ENCODE measurements around the gene PARD3.

Gene PARD3

GRCh38 chr10:34389801-34390200 lies 425.3 kb downstream of the PARD3 start:
- no peak overlapping the region for H3K4me3 ChIP-seq (ENCODE audit: low read depth, low read length)
- TF ChIP-seq, protein P1, sequence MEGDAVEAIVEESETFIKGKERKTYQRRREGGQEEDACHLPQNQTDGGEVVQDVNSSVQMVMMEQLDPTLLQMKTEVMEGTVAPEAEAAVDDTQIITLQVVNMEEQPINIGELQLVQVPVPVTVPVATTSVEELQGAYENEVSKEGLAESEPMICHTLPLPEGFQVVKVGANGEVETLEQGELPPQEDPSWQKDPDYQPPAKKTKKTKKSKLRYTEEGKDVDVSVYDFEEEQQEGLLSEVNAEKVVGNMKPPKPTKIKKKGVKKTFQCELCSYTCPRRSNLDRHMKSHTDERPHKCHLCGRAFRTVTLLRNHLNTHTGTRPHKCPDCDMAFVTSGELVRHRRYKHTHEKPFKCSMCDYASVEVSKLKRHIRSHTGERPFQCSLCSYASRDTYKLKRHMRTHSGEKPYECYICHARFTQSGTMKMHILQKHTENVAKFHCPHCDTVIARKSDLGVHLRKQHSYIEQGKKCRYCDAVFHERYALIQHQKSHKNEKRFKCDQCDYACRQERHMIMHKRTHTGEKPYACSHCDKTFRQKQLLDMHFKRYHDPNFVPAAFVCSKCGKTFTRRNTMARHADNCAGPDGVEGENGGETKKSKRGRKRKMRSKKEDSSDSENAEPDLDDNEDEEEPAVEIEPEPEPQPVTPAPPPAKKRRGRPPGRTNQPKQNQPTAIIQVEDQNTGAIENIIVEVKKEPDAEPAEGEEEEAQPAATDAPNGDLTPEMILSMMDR (IDR thresholded peaks at IDR 0.05; ENCODE audit: low read depth, low read length, missing control alignments): no peak
- in situ Hi-C loops (cut with HindIII; ENCODE audit: low sequenced_read_pairs): no loop called here
- DNase-seq (ENCODE audit: low read depth): no peak

DNA sequence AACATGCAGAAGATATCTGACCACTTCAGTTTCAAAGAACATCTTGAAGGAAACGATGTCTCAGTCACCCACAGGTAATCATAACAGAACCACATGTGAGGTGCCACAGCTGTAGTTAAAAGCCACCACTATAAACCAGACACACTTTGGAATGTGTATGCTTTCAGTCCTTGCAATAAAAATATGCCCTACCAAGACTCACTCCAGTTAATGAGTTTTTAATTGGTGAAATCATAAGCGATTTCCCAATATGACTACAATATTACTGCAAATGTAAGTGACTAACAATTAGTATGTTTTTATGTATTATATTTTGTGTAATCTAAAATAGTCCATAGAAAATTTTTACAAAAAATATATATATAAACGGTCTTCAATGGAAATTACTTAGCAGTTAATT lies 428.2 kb downstream of the PARD3 start:
- no peak for DNase-seq (ENCODE audit: low read depth)
- in situ Hi-C loops (cut with HindIII; ENCODE audit: low sequenced_read_pairs): no loop called here
- TF ChIP-seq, protein P1 (IDR thresholded peaks at IDR 0.05; ENCODE audit: low read depth, low read length, missing control alignments): no peak
- H3K4me3 ChIP-seq (ENCODE audit: low read depth, low read length): no peak overlapping the region

DNA sequence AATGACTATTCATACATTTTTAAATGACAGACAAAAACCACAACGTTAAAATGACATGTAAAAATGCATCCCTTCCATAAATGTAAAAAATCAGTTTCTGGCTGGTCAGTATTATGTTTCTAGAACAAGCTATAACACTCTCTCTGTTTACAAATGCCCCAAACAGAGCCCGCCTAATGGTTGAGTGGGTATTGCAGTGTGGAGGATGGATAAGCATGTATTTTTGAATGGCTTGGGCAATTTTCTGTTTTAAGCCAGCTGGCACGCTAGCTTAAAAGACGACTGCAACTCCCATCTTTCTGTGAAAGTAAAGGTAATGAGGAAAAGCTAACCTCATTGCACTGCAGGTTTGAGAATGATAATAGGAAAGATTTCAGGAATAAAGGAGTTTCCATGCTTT lies 430.7 kb downstream of the PARD3 start:
- no peak for DNase-seq (ENCODE audit: low read depth)
- TF ChIP-seq, protein P1 (IDR thresholded peaks at IDR 0.05; ENCODE audit: low read depth, low read length, missing control alignments): no peak
- in situ Hi-C loops (cut with HindIII; ENCODE audit: low sequenced_read_pairs): no loop called here
- no peak overlapping the region for H3K4me3 ChIP-seq (ENCODE audit: low read depth, low read length)

- no peak for DNase-seq (ENCODE audit: low read depth)
- in situ Hi-C loops (cut with HindIII; ENCODE audit: low sequenced_read_pairs): no loop called here
- H3K4me3 ChIP-seq (ENCODE audit: low read depth, low read length): no peak overlapping the region
- TF ChIP-seq, protein P1 (IDR thresholded peaks at IDR 0.05; ENCODE audit: low read depth, low read length, missing control alignments): no peak
These were observed 432.5 kb downstream of the PARD3 start for GRCh38 chr10:34382626-34383025.

DNA sequence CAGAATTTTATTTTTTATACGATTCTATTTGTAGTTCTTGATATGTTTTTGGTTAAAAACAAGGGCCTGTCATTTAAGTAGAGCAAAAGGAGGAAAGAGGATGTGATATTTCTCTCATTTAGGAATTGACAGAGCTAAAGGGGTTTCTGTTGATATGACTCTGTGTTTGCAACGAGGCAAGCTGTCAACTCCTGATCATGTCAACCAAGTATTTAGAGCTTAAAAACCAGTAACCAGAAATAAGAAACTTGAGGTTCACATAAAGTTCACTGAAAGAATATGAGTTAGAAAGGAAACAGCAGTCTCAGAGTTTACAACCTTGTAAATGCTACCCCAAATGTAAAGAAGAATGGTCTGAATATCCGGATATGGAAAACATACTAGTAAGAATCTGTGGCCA lies 434.2 kb downstream of the PARD3 start:
- TF ChIP-seq, protein P1 (IDR thresholded peaks at IDR 0.05; ENCODE audit: low read depth, low read length, missing control alignments): no peak
- no peak for DNase-seq (ENCODE audit: low read depth)
- H3K4me3 ChIP-seq (ENCODE audit: low read depth, low read length): no peak overlapping the region
- in situ Hi-C loops (cut with HindIII; ENCODE audit: low sequenced_read_pairs): no loop called here

DNA sequence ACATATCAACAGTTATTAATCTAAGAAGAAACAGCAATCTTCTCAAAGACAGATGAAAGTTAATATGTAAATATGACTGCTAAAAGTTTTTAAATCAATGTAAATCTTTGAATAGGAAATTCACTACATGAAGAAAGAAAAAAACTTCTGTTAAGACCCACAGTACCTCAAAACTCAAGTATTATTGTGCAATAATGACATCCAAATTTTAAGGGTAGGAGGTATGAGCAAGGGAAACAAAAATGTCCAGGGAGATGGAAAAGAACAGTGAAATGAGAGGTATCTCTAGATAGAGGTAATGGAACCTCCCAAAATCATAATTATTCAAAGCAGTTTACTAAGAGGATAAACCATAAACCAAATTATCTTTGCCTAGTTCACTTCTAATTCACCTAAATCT lies 436.8 kb downstream of the PARD3 start:
- no peak for DNase-seq (ENCODE audit: low read depth)
- TF ChIP-seq, protein P1 (IDR thresholded peaks at IDR 0.05; ENCODE audit: low read depth, low read length, missing control alignments): no peak
- in situ Hi-C loops (cut with HindIII; ENCODE audit: low sequenced_read_pairs): no loop called here
- H3K4me3 ChIP-seq (ENCODE audit: low read depth, low read length): no peak overlapping the region

GRCh38 chr10:34377833-34378232 lies 437.3 kb downstream of the PARD3 start:
- DNase-seq (ENCODE audit: low read depth): no peak
- H3K4me3 ChIP-seq (ENCODE audit: low read depth, low read length): no peak overlapping the region
- TF ChIP-seq, protein P1 (IDR thresholded peaks at IDR 0.05; ENCODE audit: low read depth, low read length, missing control alignments): no peak
- in situ Hi-C loops (cut with HindIII; ENCODE audit: low sequenced_read_pairs): no loop called here
